GM21528 (cell line): ENCODE results near the gene LIX1.
A peak's percentile ranks its signal among the peaks of the same experiment; 100 is the strongest.
"Not testable (repeated sequence)": the region's sequence is repeated elsewhere in the genome, so short reads cannot be mapped to it uniquely, and the experiment has no call there.

Source experiments
- ATAC-seq: cut with Tn5 transposase; IDR thresholded peaks from one replicate; pipeline ENCODE4 v1.9.1; 2021; ENCODE audit warnings: mild to moderate bottlenecking, moderate library complexity; ENCODE audit not compliant: unreplicated experiment, low FRiP score

Gene LIX1

GRCh38 chr5:97105501-97106215 lies 36.8 kb downstream of the LIX1 start:
- no peak for ATAC-seq

- ATAC-seq: no peak
Observed at GRCh38 chr5:97102010-97102470, 40.4 kb downstream of the LIX1 start.

GRCh38 chr5:97101189-97101910 lies 41.1 kb downstream of the LIX1 start:
- ATAC-seq: no peak

GRCh38 chr5:97100476-97100875 lies 41.9 kb downstream of the LIX1 start:
- ATAC-seq: no peak

GRCh38 chr5:97098922-97099321 lies 43.5 kb downstream of the LIX1 start:
- ATAC-seq: no peak

- ATAC-seq: no peak
Observed at GRCh38 chr5:97097326-97098230, 44.8 kb downstream of the LIX1 start.

- ATAC-seq: no peak
Observed at GRCh38 chr5:97096846-97097245, 45.6 kb downstream of the LIX1 start.

- ATAC-seq: no peak
Observed at GRCh38 chr5:97096191-97096590, 46.2 kb downstream of the LIX1 start.

GRCh38 chr5:97095318-97095732 lies 47.1 kb downstream of the LIX1 start:
- ATAC-seq: peak; percentile 44

GRCh38 chr5:97094579-97095317 lies 47.7 kb downstream of the LIX1 start:
- ATAC-seq: peak; percentile 98

- no peak for ATAC-seq
Observed at GRCh38 chr5:97093193-97093592, 49.2 kb downstream of the LIX1 start.

GRCh38 chr5:97090944-97091343 lies 51.5 kb downstream of the LIX1 start:
- no peak for ATAC-seq

- ATAC-seq: no peak
Observed at GRCh38 chr5:97089149-97089801, 53.1 kb downstream of the LIX1 start.

- no peak for ATAC-seq
Observed at GRCh38 chr5:97088774-97089148, 53.6 kb downstream of the LIX1 start.

- ATAC-seq: no peak
Observed at GRCh38 chr5:97087138-97087537, 55.3 kb downstream of the LIX1 start.

- no peak for ATAC-seq
Observed at GRCh38 chr5:97085459-97086181, 56.8 kb downstream of the LIX1 start.

GRCh38 chr5:97084782-97085458 lies 57.5 kb downstream of the LIX1 start:
- not testable (repeated sequence) for ATAC-seq

GRCh38 chr5:97078958-97079743 lies 63.3 kb downstream of the LIX1 start:
- ATAC-seq: no peak
